OCI-LY3 (cell line): ENCODE results near the gene CCDC106.

Experiments
- H2AFZ ChIP-seq: fragments of 200-600, 300-600 bp; shearing (Covaris generic); 2 replicates; pipeline ENCODE4 v1.6.0; 2014; ENCODE audit warnings: antibody characterized with exemption, low read depth, low read length
- H3K27ac ChIP-seq: fragments of 200-600, 300-600 bp; sonication (generic); 2 replicates; pipeline ENCODE4 v1.5.1; 2014; ENCODE audit warnings: mild to moderate bottlenecking, low read length, moderate library complexity, mixed read lengths
- H3K27me3 ChIP-seq: fragments of 200-600, 300-600 bp; sonication (generic); 2 replicates; pipeline ENCODE4 v1.6.1; 2014; ENCODE audit warnings: low read depth, low read length, mixed read lengths
- H3K36me3 ChIP-seq: fragments of 200-600, 300-600 bp; sonication (generic); replicated peaks from 2 replicates; pipeline ENCODE3; 2014; ENCODE audit warnings: low read depth, low read length, mixed read lengths
- H3K4me1 ChIP-seq: fragments of 300-600, 200-600 bp; sonication (generic); 2 replicates; pipeline ENCODE4 v1.6.1; 2014; ENCODE audit warnings: low read length, mixed read lengths
- H3K4me2 ChIP-seq: fragments of 200-600, 300-600 bp; sonication (generic); 2 replicates; pipeline ENCODE4 v1.6.1; 2014; ENCODE audit warnings: low read length, mixed read lengths
- H3K4me3 ChIP-seq: fragments of 300-600, 200-600 bp; sonication (generic); 2 replicates; pipeline ENCODE4 v1.5.1; 2014; ENCODE audit warnings: antibody characterized with exemption, mild to moderate bottlenecking, low read length, moderate library complexity
- H3K79me2 ChIP-seq: fragments of 300-600, 200-600 bp; shearing (Covaris generic); 2 replicates; pipeline ENCODE4 v1.6.1; 2014; ENCODE audit warnings: mild to moderate bottlenecking, low read length, mixed read lengths
- H3K9ac ChIP-seq: fragments of 300-600, 200-600 bp; shearing (Covaris generic); 2 replicates; pipeline ENCODE4 v1.6.0; 2014; ENCODE audit warnings: mild to moderate bottlenecking, low read length, moderate library complexity
- H3K9me3 ChIP-seq: fragments of 200-600, 300-600 bp; shearing (Covaris generic); 2 replicates; pipeline ENCODE4 v1.6.1; 2014; ENCODE audit warnings: low read length, mixed read lengths; ENCODE audit not compliant: insufficient read depth
- H4K20me1 ChIP-seq: fragments of 200-600, 300-600 bp; sonication (generic); 2 replicates; pipeline ENCODE4 v1.6.1; 2016; ENCODE audit warnings: low read length, mixed read lengths; ENCODE audit not compliant: insufficient read depth
- EZH2phosphoT487 ChIP-seq: fragments of 200-600 bp; shearing (Covaris generic); IDR thresholded peaks from 2 replicates; pipeline ENCODE4 v1.6.1; 2018; ENCODE audit warnings: antibody characterized with exemption, mixed run types, low read depth
- TF ChIP-seq, protein P1 (sequence below): fragments of 200-600, 300-600 bp; sonication (generic); IDR thresholded peaks from 2 replicates; pipeline ENCODE4 v1.5.1; 2014; ENCODE audit warnings: antibody characterized with exemption, low read length, low read depth

Gene CCDC106

DNA sequence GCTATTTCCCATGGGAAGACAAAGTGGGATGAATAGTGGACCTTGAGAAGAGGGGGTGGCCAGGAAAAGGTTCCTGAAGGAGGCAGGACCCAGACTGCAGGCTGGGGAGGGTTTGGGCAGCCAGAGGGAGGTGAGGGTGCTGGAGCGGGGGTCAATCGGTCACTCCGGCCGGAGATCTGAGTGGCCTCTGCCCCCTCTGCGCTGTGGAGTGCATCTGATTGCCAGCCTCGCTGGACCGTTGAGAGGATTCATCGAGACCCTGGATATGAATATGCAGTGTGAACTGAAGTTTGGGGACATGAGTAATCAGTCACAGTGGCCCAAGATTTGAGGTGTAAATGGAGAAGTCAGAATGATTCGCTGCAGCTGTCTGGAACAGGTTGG lies 12.7 kb upstream of the CCDC106 start:
- TF ChIP-seq, protein P1, sequence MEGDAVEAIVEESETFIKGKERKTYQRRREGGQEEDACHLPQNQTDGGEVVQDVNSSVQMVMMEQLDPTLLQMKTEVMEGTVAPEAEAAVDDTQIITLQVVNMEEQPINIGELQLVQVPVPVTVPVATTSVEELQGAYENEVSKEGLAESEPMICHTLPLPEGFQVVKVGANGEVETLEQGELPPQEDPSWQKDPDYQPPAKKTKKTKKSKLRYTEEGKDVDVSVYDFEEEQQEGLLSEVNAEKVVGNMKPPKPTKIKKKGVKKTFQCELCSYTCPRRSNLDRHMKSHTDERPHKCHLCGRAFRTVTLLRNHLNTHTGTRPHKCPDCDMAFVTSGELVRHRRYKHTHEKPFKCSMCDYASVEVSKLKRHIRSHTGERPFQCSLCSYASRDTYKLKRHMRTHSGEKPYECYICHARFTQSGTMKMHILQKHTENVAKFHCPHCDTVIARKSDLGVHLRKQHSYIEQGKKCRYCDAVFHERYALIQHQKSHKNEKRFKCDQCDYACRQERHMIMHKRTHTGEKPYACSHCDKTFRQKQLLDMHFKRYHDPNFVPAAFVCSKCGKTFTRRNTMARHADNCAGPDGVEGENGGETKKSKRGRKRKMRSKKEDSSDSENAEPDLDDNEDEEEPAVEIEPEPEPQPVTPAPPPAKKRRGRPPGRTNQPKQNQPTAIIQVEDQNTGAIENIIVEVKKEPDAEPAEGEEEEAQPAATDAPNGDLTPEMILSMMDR = no peak
- no peak for TF ChIP-seq EZH2phosphoT487
- peaks cover 28% of the 10 kb centered on the region for H3K4me1 ChIP-seq
- H3K27me3 ChIP-seq = no peaks in the 10 kb centered on the region
- peak overlapping the region; percentile 98 for H3K9ac ChIP-seq
- H3K36me3 ChIP-seq = peaks cover 3% of the 10 kb centered on the region
- no peak overlapping the region for H2AFZ ChIP-seq
- no peaks in the 10 kb centered on the region for H3K9me3 ChIP-seq
- peak overlapping the region; percentile 62 for H3K27ac ChIP-seq
- peak overlapping the region; percentile 88 for H3K4me2 ChIP-seq
- no peaks in the 10 kb centered on the region for H4K20me1 ChIP-seq
- peak overlapping the region; percentile 92 for H3K4me3 ChIP-seq
- H3K79me2 ChIP-seq = peaks cover 57% of the 10 kb centered on the region

DNA sequence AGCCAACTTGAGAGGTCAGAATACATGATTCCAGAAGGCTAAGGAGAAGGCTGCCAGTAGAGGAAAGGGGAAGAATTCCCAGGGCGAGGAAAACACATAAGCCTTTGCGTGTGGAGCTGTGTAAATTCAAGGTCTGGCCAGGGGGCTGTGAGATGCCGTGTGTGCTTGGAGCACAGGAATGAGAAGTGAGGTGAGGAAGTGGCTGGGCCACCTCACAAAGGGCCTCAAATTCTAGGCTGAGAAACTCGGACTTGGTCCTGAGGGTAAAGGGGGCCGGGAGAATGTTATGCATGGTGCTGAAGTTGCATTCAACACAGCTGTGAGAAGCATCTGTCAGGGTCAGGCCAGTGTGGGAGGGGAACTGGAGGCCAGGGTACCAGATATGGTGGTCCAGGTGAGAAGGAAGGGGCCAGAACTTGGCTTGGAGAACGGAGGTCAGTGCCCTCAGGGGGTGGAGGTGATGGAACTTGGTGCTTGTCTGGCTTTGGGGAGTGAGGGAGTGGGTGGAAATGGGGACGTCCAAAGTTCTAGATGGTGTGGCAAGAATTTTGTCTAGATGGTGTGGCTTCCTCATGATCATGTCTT lies 12.1 kb upstream of the CCDC106 start:
- no peaks in the 10 kb centered on the region for H4K20me1 ChIP-seq
- H2AFZ ChIP-seq = no peak overlapping the region
- no peak for TF ChIP-seq EZH2phosphoT487
- TF ChIP-seq, protein P1 = no peak
- peak overlapping the region; percentile 92 for H3K4me3 ChIP-seq
- no peaks in the 10 kb centered on the region for H3K9me3 ChIP-seq
- H3K4me2 ChIP-seq = peak overlapping the region; percentile 88
- peak overlapping the region; percentile 98 for H3K9ac ChIP-seq
- H3K27me3 ChIP-seq = no peaks in the 10 kb centered on the region
- H3K4me1 ChIP-seq = peaks cover 31% of the 10 kb centered on the region
- H3K79me2 ChIP-seq = peaks cover 60% of the 10 kb centered on the region
- peaks cover 3% of the 10 kb centered on the region for H3K36me3 ChIP-seq
- H3K27ac ChIP-seq = peak overlapping the region; percentile 62; the same call in 1 of the 2 replicates

DNA sequence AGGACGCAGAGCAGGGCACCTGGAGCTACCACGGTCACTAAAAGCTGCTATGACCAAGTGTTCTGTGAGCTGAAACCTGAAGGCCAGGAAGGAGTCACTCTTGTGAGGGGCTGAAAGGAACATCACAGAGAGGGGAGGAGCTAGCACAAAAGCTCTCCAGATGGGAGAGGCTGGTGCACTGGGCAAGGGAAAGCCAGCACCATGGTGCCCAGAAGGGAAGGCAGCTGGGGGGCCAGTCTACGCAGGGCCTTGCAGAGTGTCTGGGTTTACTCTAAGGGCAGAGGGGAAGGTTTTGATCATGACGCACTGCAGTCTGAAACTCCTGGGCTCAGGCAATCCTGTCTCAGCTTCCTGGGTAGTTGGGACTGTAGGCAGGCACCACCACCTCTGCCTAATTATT lies 11.3 kb upstream of the CCDC106 start:
- H3K27ac ChIP-seq = no peak overlapping the region

DNA sequence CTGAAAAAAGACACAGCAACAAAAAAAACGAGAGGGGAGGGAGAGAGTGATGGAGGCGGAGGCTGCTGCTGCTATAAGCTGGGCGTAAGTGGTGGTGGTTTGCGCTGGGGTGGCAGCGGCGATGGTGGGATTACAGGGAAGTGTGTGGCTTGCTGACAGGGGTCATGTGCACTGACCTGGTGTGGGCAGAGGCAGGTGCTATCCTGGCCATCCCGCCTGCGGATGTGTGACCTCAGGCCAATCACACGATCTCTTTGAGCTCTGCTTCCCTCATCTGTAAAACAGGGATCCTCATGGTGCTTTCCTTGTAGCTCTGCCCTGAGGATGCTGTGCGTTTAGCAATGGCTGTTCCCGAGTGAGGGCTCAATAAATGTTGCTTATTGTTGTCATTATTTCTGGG lies 10.5 kb upstream of the CCDC106 start:
- Histone ChIP-seq H3K27ac (no peak overlapping the region), H3K36me3 (peaks cover 3% of the 10 kb centered on the region), H3K27me3 (no peaks in the 10 kb centered on the region), H3K4me2 (no peak overlapping the region), H3K79me2 (peaks cover 74% of the 10 kb centered on the region), H3K9me3 (no peaks in the 10 kb centered on the region), H4K20me1 (no peaks in the 10 kb centered on the region), H3K4me1 (peaks cover 26% of the 10 kb centered on the region), H2AFZ (no peak overlapping the region), H3K4me3 (no peak overlapping the region), H3K9ac (no peak overlapping the region)
- no peak for TF ChIP-seq EZH2phosphoT487
- TF ChIP-seq, protein P1 = no peak

More for the DNA sequence above, 11.3 kb upstream of the CCDC106 start:
- Histone ChIP-seq H3K9me3 (no peaks in the 10 kb centered on the region), H3K27me3 (no peaks in the 10 kb centered on the region), H3K9ac (no peak overlapping the region), H2AFZ (no peak overlapping the region), H4K20me1 (no peaks in the 10 kb centered on the region), H3K4me3 (peak overlapping the region; percentile 92; the same call in 1 of the 2 replicates), H3K4me2 (peak overlapping the region; percentile 88), H3K36me3 (peaks cover 3% of the 10 kb centered on the region), H3K4me1 (peaks cover 31% of the 10 kb centered on the region), H3K79me2 (peaks cover 66% of the 10 kb centered on the region)
- no peak for TF ChIP-seq EZH2phosphoT487
- TF ChIP-seq, protein P1 = no peak
